ENCODE data around the gene RASA3. TPM values are rescaled to one million over a fixed set of nuclear protein-coding genes. Genes with fewer than 3 reads are reported as not detected.

RASA3 gene
- total and polyA plus RNA-seq, 11 donors, result 4.8 to 24.2 (median 9.7) TPM

GRCh38 chr13:114142640-114143490 is 10.4 kb upstream of the RASA3 start:
- Histone ChIP-seq H3K9me3 (no peaks in the 10 kb centered on the region), H3K36me3 (no peaks in the 10 kb centered on the region), H3K27me3 (no peaks in the 10 kb centered on the region), H3K4me3 (no peak overlapping the region), H3K4me1 (peaks cover 0 to 38% (median 0%) of the 10 kb centered on the region in 12 donors), H3K27ac (peak overlapping the region in 1 of 12 donors; percentile 76)
- WGBS, 4 donors, result 73 to 85% (median 78%) methylated on average over 24 to 28 of the region's 28 CpGs
- TF ChIP-seq POLR2A (IDR thresholded peaks at IDR 0.05) (no peak), CTCF (IDR thresholded peaks at IDR 0.05) (no peak)
- DNase-seq, result peak in 3 of 5 donors; percentile 22 to 35 (median 27)
- ATAC-seq, result peak; percentile 43 to 64 (median 53)
- intact Hi-C loops (cut with DNase I), result no loop called here

- no peak for TF ChIP-seq POLR2A (IDR thresholded peaks at IDR 0.05)
- 88 to 96% (median 90%) methylated on average over 5 to 6 of the region's 6 CpGs for WGBS, 4 donors
- no peaks in the 10 kb centered on the region for H3K9me3 ChIP-seq
- no peaks in the 10 kb centered on the region for H3K27me3 ChIP-seq
- peak in 1 of 4 donors; percentile 23 for ATAC-seq
- peak overlapping the region in 1 of 12 donors; percentile 76 for H3K27ac ChIP-seq
- DNase-seq, result peak in 1 of 5 donors; percentile 2
- H3K4me1 ChIP-seq, result peaks cover 0 to 38% (median 0%) of the 10 kb centered on the region in 12 donors
- intact Hi-C loops (cut with DNase I), result no loop called here
- H3K36me3 ChIP-seq, result no peaks in the 10 kb centered on the region
- no peak overlapping the region for H3K4me3 ChIP-seq
Measured at GRCh38 chr13:114142137-114142550, 9.7 kb upstream of the RASA3 start.

GRCh38 chr13:114141261-114141996 is 9.0 kb upstream of the RASA3 start:
- peak in 1 of 5 donors; percentile 13 for DNase-seq
- no peaks in the 10 kb centered on the region for H3K27me3 ChIP-seq
- ATAC-seq, result peak in 1 of 4 donors; percentile 12
- no peaks in the 10 kb centered on the region for H3K9me3 ChIP-seq
- WGBS, 4 donors, result 82 to 89% (median 85%) methylated on average over 15 of the region's 15 CpGs
- no peaks in the 10 kb centered on the region for H3K36me3 ChIP-seq
- peak overlapping the region in 1 of 12 donors; percentile 72 for H3K27ac ChIP-seq
- intact Hi-C loops (cut with DNase I), result no loop called here
- peaks cover 0 to 38% (median 0%) of the 10 kb centered on the region in 12 donors for H3K4me1 ChIP-seq
- TF ChIP-seq POLR2A (IDR thresholded peaks at IDR 0.05) (no peak), CTCF (IDR thresholded peaks at IDR 0.05) (no peak)
- H3K4me3 ChIP-seq, result no peak overlapping the region

GRCh38 chr13:114140906-114141250 is 8.5 kb upstream of the RASA3 start:
- Histone ChIP-seq H3K9me3 (no peaks in the 10 kb centered on the region), H3K4me1 (peaks cover 0 to 38% (median 0%) of the 10 kb centered on the region in 12 donors), H3K27ac (peak overlapping the region in 1 of 12 donors; percentile 72), H3K27me3 (no peaks in the 10 kb centered on the region), H3K4me3 (no peak overlapping the region), H3K36me3 (no peaks in the 10 kb centered on the region)
- TF ChIP-seq CTCF (IDR thresholded peaks at IDR 0.05) (no peak), POLR2A (IDR thresholded peaks at IDR 0.05) (no peak)
- intact Hi-C loops (cut with DNase I), result no loop called here
- WGBS, 4 donors, result 58 to 61% (median 58%) methylated on average over 10 of the region's 10 CpGs
- ATAC-seq (peak in 1 of 4 donors; percentile 8), DNase-seq (peak in 2 of 5 donors; percentile 9 to 13)
